NCI-H82 (cell line): ENCODE results near the gene MRI1.
"Not testable (repeated sequence)": the region's sequence is repeated elsewhere in the genome, so short reads cannot be mapped to it uniquely, and the experiment has no call there.

Source experiments
- DNase-seq: peaks from one replicate; lab custom pipeline; 2025; lab: John Stamatoyannopoulos, UW

Gene MRI1

GRCh38 chr19:13764101-13764807, at the start of gene MRI1:
Gene MRI1, plus strand, starts transcription at chr19:13764522. Its CDS starts 67 bp downstream, at chr19:13764589.
- peak; percentile 94 for DNase-seq

GRCh38 chr19:13717194-13717643, 47.1 kb upstream of the MRI1 start:
- no peak for DNase-seq

- DNase-seq = peak; percentile 94
Measured at GRCh38 chr19:13718733-13719132, 45.6 kb upstream of the MRI1 start.

- DNase-seq = peak; percentile 77
Measured at GRCh38 chr19:13722146-13722545, 42.2 kb upstream of the MRI1 start.

- DNase-seq = no peak
Measured at GRCh38 chr19:13723206-13723605, 41.1 kb upstream of the MRI1 start.

GRCh38 chr19:13726323-13726722, 38.0 kb upstream of the MRI1 start:
- DNase-seq = no peak

GRCh38 chr19:13727798-13728197, 36.5 kb upstream of the MRI1 start:
- no peak for DNase-seq

GRCh38 chr19:13729859-13730258, 34.5 kb upstream of the MRI1 start:
- no peak for DNase-seq

GRCh38 chr19:13731147-13731964, 33.0 kb upstream of the MRI1 start:
- DNase-seq = peak; percentile 99

- DNase-seq = no peak
Measured at GRCh38 chr19:13732337-13732736, 32.0 kb upstream of the MRI1 start.

- no peak for DNase-seq
Measured at GRCh38 chr19:13734751-13735150, 29.6 kb upstream of the MRI1 start.

- DNase-seq = no peak
Measured at GRCh38 chr19:13738073-13738472, 26.2 kb upstream of the MRI1 start.

- no peak for DNase-seq
Measured at GRCh38 chr19:13741893-13742292, 22.4 kb upstream of the MRI1 start.

- DNase-seq = no peak
Measured at GRCh38 chr19:13742756-13743155, 21.6 kb upstream of the MRI1 start.

GRCh38 chr19:13744174-13744573, 20.1 kb upstream of the MRI1 start:
- DNase-seq = no peak

GRCh38 chr19:13747098-13747453, 17.2 kb upstream of the MRI1 start:
- no peak for DNase-seq

GRCh38 chr19:13748169-13748828, 16.0 kb upstream of the MRI1 start:
- peak; percentile 53 for DNase-seq

GRCh38 chr19:13751436-13751835, 12.9 kb upstream of the MRI1 start:
- DNase-seq = no peak

GRCh38 chr19:13753622-13754021, 10.7 kb upstream of the MRI1 start:
- DNase-seq = not testable (repeated sequence)

- no peak for DNase-seq
Measured at GRCh38 chr19:13756210-13756609, 8.1 kb upstream of the MRI1 start.

GRCh38 chr19:13757805-13758772, 6.2 kb upstream of the MRI1 start:
- no peak for DNase-seq

- DNase-seq = no peak
Measured at GRCh38 chr19:13758795-13759194, 5.5 kb upstream of the MRI1 start.
